ENCODE results near the gene DRAXIN. TPM values are rescaled to one million over a fixed set of nuclear protein-coding genes. Genes with fewer than 3 reads are reported as not detected.

The DRAXIN gene
- total RNA-seq, 1 experiment from 2014 or later, result 7.0 TPM

DNA sequence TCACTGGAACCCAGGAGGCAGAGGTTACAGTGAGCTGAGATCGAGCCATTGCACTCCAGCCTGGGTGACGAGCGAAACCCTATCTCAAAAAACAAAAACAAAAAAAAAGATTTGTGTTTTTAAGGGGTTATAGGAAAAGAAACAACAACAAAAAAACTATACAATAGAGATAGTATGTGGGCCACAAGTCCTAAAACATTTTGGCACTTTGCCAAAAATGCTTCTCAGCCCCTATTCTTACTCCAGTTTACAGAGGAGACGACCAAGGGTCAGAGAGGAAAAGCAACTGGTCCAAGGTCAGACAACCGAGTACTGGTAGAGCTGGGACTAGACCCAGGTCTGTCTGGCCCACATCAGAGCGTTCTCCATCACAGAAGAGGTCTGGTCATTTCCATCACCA lies 33.9 kb upstream of the DRAXIN start:
- no peak for DNase-seq (ENCODE audit: low spot score)

DNA sequence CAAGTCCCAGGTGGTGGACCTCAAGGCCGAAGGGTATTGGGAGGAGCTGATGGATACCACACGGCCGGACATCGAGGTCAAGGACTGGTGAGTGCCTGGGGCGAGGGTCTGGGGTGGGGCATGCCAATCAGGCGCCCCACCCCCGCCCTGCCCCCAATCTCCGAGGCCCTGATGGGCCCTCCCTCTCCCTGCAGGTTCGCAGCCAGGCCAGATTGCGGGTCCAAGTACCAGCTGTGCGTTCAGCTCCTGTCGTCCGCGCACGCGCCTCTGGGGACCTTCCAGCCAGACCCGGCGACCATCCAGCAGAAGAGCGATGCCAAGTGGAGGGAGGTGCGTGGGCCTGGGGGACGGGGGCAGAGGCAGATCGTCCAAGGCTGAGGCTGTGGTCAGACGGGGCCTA lies 33.0 kb upstream of the DRAXIN start:
- no peak for DNase-seq (ENCODE audit: low spot score)

DNA sequence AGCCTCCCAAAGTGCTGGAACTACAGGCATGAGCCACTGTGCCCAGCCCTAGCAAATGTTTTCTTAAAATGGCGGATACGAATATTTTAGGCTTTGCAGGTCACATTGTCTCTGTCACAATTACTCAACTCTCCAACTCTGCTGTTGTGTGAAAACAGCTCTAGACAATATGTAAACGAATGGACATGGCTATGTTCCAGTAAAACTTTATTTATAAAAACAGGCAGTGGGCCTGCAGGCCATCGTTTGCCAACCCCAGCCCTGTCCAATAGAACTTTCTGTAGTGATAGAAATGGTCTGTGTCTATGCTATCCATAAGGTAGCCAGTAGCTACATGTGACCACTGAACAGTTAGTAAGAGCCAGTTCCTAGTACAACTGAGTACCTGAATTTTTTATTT lies 31.8 kb upstream of the DRAXIN start:
- no peak for DNase-seq (ENCODE audit: low spot score)

DNA sequence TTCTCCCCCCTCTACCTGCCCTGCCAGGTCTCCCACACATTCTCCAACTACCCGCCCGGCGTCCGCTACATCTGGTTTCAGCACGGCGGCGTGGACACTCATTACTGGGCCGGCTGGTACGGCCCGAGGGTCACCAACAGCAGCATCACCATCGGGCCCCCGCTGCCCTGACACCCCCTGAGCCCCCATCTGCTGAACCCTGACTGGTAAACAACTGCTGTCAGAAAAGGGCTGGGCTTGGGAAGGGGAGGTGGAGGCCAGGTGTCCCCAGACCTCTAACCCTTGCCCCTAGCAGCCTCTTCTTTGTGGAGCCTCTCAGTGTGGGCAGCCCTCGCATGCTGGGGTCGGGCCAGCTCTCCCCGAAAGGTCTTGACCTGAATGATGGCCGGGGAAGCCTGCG lies 30.4 kb upstream of the DRAXIN start:
- no peak for DNase-seq (ENCODE audit: low spot score)

DNA sequence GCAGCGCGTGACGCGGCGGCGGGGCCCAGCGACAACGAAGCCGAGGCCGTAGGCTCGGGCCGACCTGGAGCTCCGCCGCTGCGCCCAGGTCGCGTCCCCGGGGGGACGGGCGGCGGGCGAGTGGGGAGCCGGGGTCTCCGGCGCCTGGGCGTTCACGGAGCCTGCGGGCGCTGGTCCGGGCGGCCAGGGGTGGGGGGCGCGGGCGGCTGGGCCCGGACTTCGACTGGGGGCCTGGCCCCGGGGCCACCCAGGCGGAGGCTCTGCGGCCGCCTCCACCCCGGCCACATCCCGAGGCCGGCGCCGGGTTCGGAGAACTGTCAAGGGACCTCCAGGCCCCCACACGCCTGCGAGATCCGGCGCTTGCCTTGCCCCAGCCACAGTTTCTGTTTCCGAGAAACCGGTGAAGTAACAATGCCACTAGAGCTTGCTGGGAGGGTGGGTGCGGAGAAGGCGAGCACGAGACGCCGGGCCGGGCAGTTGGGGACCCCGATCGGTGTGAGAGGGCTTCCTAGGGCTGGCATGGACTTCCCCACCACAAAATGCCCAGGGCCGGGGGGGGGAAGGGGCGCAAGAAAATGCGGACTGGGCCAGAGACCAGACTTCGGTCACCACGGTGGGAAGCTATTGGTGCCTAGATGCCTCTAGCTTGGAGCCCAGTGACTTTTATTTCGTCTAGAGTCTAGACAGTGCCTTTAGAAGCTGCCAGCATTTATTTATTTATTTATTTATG lies 27.0 kb upstream of the DRAXIN start:
- DNase-seq (ENCODE audit: low spot score), result no peak

DNA sequence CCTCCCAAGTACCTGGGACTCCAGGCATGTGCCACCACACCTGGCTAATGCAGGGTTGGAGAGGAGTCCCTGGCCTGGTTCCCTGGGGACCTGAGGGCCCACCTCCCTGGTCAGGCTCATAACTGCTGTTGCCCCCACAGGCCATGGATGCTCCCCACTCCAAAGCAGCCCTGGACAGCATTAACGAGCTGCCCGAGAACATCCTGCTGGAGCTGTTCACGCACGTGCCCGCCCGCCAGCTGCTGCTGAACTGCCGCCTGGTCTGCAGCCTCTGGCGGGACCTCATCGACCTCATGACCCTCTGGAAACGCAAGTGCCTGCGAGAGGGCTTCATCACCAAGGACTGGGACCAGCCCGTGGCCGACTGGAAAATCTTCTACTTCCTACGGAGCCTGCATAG lies 23.0 kb upstream of the DRAXIN start:
- DNase-seq (ENCODE audit: low spot score), result no peak

DNA sequence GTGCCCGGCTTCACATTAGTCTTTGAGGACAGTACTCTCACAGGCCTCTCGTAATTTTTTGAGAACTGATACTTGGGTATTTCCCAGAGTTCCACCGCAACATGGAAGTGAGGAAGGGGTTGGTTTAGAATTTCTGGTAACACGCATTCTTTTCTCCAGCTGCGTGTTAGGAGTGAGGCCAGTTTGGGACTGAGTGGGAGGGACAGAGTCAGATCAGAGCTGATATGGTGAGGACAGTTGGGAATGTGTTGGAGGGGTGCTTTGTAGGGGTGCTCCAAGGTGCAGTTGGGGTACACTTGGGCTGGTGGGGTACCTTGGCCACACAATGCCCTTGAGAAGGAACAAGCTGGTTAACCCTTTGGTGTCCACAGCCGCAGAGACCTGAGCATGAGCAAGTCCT lies 20.8 kb upstream of the DRAXIN start:
- DNase-seq (ENCODE audit: low spot score), result no peak

DNA sequence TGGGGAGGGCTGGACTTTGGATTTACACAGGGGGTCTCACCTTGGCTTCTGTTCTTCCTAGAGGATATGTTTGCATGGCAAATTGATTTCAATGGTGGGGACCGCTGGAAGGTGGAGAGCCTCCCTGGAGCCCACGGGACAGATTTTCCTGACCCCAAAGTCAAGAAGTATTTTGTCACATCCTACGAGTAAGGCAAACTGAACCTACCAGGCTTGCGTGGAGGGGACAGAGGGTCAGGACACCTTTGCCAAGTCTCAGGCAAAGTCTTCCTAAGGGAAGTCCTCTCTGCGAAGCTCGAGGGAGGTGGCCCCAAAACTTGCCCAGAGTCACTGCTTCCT lies 20.3 kb upstream of the DRAXIN start:
- no peak for DNase-seq (ENCODE audit: low spot score)

DNA sequence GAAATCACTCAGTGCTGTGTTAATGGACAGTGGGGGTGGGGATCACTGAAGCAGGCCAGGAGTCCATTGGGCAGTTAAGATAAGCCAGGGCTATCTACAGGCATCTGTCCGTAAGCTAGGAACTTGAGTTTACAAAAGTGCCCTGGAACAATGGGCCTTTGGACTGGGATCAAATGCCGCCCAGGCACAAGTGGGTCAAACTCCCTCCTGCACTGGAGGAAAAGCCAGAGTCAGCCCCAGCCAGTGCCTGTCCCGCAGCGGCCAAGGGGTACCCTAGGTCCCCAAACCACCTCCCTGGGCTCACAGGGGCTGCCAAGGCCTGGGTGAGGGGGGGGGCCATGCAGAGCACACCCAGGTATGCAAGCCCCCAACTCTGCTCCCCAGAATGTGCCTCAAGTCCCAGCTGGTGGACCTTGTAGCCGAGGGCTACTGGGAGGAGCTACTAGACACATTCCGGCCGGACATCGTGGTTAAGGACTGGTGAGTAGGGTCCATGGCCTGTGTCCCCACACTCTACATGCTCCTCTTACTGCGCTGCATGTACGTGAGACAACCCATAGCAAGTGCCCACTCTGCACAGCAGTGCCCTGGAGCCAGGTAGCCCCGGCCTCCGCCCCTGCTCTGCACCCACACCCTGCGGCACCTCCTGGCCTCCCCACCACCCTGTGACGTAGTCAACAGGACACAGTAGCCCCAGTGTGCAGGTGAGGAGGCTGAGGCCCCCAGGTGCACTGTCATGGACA lies 19.8 kb upstream of the DRAXIN start:
- no peak for DNase-seq (ENCODE audit: low spot score)

DNA sequence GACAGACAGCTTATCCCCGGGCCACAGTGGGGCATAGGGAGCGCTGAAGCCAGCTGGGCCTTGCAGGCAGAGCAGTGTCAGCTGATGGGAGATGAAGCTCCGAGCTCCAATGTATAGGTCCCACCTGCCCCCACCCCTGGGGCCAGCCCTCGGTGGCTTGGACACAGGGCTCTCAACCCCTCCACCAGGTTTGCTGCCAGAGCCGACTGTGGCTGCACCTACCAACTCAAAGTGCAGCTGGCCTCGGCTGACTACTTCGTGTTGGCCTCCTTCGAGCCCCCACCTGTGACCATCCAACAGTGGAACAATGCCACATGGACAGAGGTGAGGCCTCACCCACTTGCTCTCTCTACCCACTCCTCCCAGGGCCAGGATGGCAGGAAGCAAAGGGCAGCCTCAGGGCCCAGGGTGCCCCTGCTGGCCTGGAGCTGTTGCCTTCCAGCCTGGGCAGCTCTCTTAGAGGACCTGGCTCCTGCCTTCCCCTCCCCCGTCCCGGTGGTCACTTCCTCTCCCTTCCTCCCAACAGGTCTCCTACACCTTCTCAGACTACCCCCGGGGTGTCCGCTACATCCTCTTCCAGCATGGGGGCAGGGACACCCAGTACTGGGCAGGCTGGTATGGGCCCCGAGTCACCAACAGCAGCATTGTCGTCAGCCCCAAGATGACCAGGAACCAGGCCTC lies 18.3 kb upstream of the DRAXIN start:
- DNase-seq (ENCODE audit: low spot score), result no peak

DNA sequence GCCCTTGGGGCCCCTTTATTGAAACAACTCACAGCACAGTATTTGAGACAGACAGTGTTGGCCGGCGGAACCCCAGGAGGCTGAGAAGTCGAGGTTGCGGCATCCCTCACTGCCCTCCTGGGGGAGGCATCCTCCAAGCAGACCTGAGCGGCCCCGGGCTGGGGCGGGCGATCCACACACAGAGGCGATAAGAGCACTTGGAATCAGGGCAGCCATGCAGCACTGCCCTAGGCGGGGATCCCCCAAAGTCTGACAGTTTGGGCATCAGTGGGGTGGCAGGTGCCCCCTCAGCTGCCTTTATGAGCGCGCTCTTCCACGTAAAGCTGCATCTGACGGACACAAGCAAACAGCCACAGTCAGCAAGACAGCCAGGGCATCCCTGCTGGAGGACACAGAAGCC lies 17.0 kb upstream of the DRAXIN start:
- DNase-seq (ENCODE audit: low spot score), result no peak

DNA sequence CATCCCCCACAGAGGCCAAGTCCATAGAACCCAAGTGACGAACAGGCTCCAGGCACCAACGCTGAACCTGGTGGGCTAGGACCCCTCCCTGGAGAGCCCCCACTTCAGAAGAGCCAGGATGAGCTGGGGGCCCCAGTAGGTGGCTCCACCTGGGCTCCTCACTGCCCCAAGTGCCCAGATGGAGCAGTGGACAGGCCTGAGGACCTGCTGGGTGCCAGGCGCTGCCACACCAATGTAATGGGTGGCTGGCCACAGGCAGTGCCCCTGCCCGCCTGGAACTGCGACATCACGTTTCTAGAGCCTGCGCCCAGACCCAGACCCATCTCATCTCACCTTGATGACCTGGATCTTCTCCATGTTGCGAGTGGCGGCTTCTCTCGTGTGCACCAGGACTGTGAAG lies 16.2 kb upstream of the DRAXIN start:
- DNase-seq (ENCODE audit: low spot score), result no peak

DNA sequence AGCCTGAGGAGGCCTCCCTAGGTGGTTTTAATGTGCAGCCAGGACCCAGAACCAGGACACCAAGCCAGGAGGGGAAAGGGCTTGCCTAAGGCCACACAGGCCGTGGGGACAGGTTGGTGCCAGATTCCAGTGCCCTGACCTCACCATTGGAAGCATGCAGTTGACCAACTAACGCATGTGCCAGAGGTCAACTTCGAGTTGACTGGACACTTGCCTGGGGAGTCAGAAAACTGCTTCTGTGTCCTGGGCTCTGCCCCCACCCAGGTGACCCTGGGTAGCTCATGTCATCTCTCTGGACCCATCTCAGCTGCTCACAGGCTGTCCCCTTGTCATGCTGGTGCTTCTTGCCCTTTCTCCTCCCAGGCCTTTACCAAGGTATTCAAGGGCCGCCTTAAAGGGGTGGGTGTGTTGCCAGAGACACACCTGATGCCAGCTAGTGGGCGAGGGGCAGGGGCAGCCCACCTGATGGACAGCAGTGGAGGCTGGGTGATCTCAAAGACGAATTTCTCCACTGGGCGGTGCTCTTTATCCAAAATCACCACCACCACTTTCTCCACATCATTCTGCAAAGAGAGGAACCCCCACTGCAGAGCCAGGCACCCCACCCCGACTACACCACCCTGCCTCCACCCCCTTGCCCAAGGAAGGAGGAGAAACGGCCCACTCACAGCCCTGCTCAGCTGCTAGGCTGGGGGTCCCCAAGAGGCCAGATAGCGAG lies 15.0 kb upstream of the DRAXIN start:
- DNase-seq (ENCODE audit: low spot score), result no peak

DNA sequence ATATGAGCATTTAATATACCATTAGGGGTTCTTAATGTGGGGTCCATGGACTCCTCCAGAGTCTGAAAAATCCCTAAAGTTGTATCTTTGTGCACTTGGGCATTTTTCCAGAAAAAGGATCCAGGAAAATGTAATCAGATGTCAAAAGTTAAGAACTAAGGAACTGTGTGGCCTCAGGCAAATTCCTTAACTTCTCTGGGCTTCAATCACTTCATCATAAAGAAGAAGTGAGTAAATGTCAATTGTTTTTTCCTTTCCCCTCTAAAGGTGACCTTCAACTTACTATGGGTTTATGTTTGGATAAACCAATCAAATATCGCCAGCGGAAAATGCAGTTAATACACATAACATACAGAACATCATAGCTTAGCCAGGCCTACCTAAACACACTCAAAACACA lies 13.1 kb upstream of the DRAXIN start:
- no peak for DNase-seq (ENCODE audit: low spot score)

DNA sequence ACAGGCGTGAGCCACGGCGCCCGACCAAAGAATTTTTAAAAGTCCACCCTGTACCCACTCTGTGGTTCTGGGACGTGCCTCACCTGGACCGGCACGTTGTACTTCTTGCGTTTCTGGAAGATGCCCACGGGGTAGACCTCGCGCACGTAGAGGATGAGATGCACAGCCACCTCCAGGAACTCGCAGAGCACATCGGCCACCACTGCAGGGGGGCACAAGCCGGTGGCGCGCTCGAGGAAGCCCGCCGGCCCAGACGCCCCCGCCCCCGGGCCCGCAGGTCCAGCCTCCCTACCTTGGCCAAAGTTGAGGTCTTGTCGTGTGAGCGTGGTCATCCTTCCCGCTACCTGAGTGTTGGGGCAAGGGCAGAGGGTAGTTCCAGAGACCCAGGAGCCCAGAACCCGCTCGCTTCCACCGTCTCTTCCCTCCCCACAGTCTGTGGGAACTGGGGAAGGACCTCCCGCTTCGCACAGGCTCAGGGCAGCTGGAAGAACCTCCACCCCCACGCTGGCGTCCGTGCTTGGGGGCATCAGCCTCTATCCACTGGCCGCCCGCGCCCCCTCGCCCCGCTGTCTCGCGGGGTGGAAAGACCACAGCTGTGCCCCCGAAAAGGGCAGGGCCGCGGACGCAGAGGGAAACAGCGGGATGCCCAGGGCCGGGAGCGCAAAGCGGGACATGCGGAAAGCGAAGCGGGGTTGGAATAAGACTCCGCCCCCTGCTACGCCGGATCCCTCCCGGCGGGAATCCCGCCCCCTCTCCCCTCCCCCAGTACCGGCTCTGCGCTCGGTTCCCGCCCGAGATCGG lies 11.0 kb upstream of the DRAXIN start:
- no peak for DNase-seq (ENCODE audit: low spot score)

DNA sequence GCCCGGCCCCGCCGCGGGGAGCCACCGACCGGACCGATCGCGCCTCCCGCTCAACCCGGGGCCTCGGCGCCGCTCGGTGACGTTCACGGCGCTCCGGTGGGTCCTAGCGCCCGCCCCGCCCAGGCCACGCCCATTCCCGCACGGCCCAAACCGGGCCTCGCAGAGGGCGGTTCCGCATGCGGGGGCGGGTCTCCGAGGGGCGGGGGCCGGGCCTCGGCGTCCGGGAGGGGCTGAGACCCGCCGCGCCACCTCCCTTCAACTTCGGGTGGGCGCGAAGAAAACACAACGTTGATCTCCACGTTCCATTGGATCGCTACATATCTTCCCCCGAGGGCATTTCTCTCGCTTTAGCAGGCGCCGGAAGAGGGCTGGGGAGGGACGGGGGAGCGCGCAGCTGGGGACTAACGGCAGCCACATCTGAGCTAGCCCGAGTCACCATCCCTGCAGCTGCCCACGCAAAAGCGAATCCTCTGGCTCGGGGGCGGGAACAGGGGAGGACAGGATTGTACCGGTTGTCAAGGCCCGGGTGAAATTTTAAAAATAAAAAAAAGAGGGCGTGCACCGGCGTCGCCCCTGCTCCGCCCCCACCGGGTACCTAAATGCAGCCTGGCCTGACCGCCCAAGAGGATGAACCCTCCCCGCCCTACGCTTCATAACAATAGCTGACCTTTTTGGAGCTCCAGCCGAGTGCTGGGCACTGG lies 10.3 kb upstream of the DRAXIN start, which contains the start of gene MAD2L2:
Gene MAD2L2, minus strand, starts transcription at position 78 of the 701 bp plus-strand sequence. CDS start 547 bp downstream, outside the sequence.
- peak; percentile 59 for DNase-seq (ENCODE audit: low spot score)

DNA sequence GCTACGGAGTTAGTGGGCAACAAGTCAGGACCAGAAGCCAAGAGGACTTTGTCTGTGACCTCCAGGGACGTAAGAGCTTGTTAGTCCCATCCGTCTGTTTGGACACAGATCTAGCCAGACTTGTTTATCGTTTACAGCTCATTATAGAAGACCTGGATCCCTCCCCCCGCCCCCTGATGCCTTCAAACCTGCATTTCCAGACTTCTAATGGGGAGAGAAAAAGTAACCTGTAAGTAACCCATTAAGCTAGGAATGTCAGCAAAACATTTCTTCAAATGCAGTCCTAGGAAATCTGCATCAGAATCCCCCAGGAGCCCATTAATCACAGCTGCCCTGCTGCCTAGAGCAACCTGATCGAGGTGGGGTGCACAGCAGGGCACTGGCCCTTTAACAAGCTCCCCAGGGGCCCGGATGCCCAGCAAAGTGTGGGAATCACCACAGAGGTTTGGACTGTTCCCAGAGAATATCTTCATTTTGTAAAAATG lies 9.2 kb upstream of the DRAXIN start:
- no peak for DNase-seq (ENCODE audit: low spot score)

DNA sequence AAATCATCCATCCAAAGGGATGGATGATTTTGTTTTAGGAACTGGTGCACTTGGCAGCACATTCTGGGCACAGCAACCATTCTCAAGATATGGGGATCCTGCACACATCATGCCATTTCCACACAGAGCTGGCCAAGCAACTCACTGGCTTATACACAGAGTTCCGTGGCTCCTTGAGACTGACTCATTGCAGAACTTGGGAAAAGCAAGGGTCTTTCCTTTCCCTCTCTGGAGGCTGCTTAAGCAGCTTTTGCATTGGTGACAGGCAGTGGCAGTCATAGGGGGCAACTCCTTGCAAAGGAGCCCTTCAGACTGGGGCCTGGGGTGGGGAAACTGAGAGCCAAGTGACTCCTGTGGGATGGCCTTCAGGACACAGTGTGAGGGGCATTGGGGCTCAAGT lies 8.7 kb upstream of the DRAXIN start:
- no peak for DNase-seq (ENCODE audit: low spot score)

DNA sequence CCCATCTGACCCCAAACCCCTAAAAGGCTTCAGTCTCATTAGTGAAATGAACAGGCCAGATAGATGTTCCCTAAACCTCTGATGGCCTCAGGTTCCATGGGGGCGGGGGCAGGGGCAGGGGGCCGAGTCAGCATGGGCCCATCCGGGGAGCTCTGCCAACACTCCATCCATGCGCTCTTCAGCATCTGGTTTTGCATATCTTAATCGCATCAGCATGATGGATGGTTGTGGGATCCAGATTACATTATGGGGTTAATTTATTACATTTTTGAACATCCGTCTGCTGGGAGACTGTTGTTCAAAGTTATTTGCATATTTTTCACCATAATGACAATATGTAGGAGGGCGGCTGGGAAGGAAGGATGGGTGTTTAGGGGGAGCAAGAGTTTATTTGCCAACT lies 7.4 kb upstream of the DRAXIN start:
- no peak for DNase-seq (ENCODE audit: low spot score)

DNA sequence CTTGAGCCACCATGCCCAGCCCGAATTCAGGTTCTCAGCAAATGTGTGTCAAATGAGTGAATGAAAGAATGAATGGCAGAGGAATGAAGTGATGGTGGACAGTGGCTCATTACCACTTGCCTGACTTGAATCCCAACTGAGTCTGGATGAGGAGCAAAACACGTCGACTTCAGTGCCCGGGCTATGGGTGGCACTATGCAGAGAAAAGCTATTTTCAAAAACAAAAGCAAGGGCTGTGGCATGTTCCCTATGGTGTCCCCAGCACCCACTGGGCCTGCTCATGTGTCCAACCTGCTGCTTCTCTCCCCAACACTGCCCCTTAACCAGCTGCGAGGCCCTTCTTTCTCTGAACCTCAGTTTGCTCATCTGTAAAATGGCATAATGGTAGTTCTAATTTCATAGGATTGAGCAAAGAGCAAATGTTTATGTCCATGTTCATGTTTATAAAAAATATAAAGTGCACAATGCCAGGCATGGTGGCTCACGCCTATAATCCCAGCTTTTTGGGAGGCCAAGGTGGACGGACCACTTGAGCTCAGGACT lies 6.2 kb upstream of the DRAXIN start:
- DNase-seq (ENCODE audit: low spot score), result no peak
